ENCODE results near the gene GFI1B. TPM values are rescaled to one million over a fixed set of nuclear protein-coding genes. Genes with fewer than 3 reads are reported as not detected.
"Not testable (repeated sequence)": the region's sequence is repeated elsewhere in the genome, so short reads cannot be mapped to it uniquely, and the experiment has no call there.

GFI1B gene
- total RNA-seq, 1 experiment from 2014 or later = 0.77 TPM

DNA sequence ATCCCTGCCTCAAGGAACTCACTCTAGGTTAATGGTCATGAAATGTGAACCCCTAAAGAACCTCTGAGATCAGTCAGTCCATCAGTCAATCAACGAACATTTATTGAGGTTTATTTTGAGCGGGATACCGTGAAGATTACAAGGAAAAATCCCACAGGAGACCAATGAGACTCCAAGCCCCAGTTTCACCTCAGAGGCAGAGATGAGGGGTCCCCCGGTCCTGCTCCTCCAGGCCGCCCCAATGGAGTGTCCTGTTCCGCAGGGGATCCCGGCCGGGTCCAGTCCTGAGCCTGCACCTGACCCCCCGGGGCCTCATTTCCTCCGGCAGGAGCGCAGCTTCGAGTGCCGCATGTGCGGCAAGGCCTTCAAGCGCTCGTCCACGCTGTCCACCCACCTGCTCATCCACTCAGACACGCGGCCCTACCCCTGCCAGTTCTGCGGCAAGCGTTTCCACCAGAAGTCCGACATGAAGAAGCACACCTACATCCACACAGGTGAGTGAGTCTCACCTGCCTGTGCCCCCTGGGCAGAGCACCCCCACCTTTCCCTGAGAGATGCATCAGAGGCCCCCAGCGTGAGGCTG lies 11.0 kb downstream of the GFI1B start:
- Mint-ChIP-seq H3K27me3 (ENCODE audit: low read depth) (peaks cover 3% of the 10 kb centered on the region; the same call in 1 of the 2 replicates), H3K27ac (no peak overlapping the region), H3K9me3 (peaks cover 5% of the 10 kb centered on the region), H3K4me3 (no peak overlapping the region), H3K4me1 (peaks cover 29% of the 10 kb centered on the region), H3K36me3 (no peaks in the 10 kb centered on the region)
- TF ChIP-seq, protein P1, sequence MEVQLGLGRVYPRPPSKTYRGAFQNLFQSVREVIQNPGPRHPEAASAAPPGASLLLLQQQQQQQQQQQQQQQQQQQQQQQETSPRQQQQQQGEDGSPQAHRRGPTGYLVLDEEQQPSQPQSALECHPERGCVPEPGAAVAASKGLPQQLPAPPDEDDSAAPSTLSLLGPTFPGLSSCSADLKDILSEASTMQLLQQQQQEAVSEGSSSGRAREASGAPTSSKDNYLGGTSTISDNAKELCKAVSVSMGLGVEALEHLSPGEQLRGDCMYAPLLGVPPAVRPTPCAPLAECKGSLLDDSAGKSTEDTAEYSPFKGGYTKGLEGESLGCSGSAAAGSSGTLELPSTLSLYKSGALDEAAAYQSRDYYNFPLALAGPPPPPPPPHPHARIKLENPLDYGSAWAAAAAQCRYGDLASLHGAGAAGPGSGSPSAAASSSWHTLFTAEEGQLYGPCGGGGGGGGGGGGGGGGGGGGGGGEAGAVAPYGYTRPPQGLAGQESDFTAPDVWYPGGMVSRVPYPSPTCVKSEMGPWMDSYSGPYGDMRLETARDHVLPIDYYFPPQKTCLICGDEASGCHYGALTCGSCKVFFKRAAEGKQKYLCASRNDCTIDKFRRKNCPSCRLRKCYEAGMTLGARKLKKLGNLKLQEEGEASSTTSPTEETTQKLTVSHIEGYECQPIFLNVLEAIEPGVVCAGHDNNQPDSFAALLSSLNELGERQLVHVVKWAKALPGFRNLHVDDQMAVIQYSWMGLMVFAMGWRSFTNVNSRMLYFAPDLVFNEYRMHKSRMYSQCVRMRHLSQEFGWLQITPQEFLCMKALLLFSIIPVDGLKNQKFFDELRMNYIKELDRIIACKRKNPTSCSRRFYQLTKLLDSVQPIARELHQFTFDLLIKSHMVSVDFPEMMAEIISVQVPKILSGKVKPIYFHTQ (CRISPR knock-in tag; IDR thresholded peaks at IDR 0.05) = no peak
- TF ChIP-seq CREM (CRISPR knock-in tag; IDR thresholded peaks at IDR 0.05) (no peak), RELA (CRISPR knock-in tag; IDR thresholded peaks at IDR 0.05; ENCODE audit: borderline replicate concordance) (no peak), MXD4 (CRISPR knock-in tag; IDR thresholded peaks at IDR 0.05; ENCODE audit: borderline replicate concordance) (no peak), ZNF121 (CRISPR knock-in tag; IDR thresholded peaks at IDR 0.05) (no peak)
- TF ChIP-seq, protein P2, sequence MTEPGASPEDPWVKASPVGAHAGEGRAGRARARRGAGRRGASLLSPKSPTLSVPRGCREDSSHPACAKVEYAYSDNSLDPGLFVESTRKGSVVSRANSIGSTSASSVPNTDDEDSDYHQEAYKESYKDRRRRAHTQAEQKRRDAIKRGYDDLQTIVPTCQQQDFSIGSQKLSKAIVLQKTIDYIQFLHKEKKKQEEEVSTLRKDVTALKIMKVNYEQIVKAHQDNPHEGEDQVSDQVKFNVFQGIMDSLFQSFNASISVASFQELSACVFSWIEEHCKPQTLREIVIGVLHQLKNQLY (CRISPR knock-in tag; IDR thresholded peaks at IDR 0.05) = no peak
- TF ChIP-seq, protein P3, sequence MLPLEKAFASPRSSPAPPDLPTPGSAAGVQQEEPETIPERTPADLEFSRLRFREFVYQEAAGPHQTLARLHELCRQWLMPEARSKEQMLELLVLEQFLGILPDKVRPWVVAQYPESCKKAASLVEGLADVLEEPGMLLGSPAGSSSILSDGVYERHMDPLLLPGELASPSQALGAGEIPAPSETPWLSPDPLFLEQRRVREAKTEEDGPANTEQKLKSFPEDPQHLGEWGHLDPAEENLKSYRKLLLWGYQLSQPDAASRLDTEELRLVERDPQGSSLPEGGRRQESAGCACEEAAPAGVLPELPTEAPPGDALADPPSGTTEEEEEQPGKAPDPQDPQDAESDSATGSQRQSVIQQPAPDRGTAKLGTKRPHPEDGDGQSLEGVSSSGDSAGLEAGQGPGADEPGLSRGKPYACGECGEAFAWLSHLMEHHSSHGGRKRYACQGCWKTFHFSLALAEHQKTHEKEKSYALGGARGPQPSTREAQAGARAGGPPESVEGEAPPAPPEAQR (CRISPR knock-in tag; IDR thresholded peaks at IDR 0.05) = no peak
- TF ChIP-seq, protein P4, sequence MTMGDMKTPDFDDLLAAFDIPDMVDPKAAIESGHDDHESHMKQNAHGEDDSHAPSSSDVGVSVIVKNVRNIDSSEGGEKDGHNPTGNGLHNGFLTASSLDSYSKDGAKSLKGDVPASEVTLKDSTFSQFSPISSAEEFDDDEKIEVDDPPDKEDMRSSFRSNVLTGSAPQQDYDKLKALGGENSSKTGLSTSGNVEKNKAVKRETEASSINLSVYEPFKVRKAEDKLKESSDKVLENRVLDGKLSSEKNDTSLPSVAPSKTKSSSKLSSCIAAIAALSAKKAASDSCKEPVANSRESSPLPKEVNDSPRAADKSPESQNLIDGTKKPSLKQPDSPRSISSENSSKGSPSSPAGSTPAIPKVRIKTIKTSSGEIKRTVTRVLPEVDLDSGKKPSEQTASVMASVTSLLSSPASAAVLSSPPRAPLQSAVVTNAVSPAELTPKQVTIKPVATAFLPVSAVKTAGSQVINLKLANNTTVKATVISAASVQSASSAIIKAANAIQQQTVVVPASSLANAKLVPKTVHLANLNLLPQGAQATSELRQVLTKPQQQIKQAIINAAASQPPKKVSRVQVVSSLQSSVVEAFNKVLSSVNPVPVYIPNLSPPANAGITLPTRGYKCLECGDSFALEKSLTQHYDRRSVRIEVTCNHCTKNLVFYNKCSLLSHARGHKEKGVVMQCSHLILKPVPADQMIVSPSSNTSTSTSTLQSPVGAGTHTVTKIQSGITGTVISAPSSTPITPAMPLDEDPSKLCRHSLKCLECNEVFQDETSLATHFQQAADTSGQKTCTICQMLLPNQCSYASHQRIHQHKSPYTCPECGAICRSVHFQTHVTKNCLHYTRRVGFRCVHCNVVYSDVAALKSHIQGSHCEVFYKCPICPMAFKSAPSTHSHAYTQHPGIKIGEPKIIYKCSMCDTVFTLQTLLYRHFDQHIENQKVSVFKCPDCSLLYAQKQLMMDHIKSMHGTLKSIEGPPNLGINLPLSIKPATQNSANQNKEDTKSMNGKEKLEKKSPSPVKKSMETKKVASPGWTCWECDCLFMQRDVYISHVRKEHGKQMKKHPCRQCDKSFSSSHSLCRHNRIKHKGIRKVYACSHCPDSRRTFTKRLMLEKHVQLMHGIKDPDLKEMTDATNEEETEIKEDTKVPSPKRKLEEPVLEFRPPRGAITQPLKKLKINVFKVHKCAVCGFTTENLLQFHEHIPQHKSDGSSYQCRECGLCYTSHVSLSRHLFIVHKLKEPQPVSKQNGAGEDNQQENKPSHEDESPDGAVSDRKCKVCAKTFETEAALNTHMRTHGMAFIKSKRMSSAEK (CRISPR knock-in tag; IDR thresholded peaks at IDR 0.05; ENCODE audit: borderline replicate concordance) = no peak
- no peak for ATAC-seq
- ChIA-PET POLR2A (no interaction called here), CTCF (interaction anchor here (1.2 kb wide), 1 partner anchor 199 kb away, joined by 3 read pairs; no protein-coding TSS in a partner anchor)
- no peak for DNase-seq (ENCODE audit: low spot score)

DNA sequence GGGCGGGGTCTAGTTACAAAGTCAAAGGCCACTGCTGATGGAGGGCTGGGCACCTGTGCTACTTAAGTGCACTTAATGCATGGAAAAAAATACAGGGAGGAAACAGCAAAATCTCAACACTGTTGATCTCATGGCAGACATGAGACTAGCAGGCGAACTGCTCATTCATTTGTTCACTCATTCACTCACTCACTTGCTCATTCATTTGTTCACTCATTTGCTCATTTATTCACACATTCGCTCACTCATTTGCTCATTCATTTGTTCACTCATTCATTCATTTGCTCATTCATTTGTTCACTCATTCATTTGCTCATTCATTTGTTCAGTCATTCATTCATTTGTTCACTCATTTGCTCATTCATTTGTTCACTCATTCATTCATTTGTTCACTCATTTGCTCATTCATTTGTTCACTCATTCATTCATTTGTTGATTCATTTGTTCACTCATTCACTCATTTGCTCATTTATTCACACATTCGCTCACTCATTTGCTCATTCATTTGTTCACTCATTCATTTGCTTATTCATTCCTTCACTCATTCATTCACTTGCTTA lies 11.6 kb downstream of the GFI1B start:
- POLR2A ChIA-PET; H3K4me3 Mint-ChIP-seq; H3K9me3 Mint-ChIP-seq; ATAC-seq; DNase-seq (ENCODE audit: low spot score); H3K27me3 Mint-ChIP-seq (ENCODE audit: low read depth); H3K36me3 Mint-ChIP-seq; H3K27ac Mint-ChIP-seq: not testable (repeated sequence)
- CTCF ChIA-PET = interaction anchor here (0.8 to 3.4 kb wide), 3 partner anchors 12 to 32 kb away, joined by 4 to 23 read pairs (median 5); partner anchors contain the start of gene GFI1B
- peaks cover 35% of the 10 kb centered on the region for H3K4me1 Mint-ChIP-seq

DNA sequence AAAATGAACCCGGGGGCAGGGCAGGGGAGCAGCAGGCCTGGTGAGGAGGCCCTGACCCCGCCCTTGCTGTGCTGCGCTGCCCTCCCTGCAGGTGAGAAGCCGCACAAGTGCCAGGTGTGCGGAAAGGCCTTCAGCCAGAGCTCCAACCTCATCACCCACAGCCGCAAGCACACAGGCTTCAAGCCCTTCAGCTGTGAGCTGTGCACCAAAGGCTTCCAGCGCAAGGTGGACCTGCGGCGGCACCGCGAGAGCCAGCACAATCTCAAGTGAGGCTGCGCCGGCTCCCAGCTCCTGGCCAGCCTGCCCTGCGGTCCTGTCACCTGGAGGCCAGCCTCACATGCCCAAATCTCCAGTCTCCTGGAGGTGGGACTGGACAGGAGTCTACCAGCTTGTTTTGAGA lies 12.3 kb downstream of the GFI1B start:
- no peak for ATAC-seq
- Mint-ChIP-seq H3K27me3 (ENCODE audit: low read depth) (peaks cover 3% of the 10 kb centered on the region; the same call in 1 of the 2 replicates), H3K27ac (no peak overlapping the region), H3K9me3 (peaks cover 5% of the 10 kb centered on the region), H3K36me3 (no peaks in the 10 kb centered on the region), H3K4me3 (no peak overlapping the region), H3K4me1 (peaks cover 37% of the 10 kb centered on the region)
- CTCF ChIA-PET = interaction anchor here (0.8 to 3.4 kb wide), 3 partner anchors 13 to 31 kb away, joined by 4 to 23 read pairs (median 5); partner anchors contain the start of gene GFI1B
- DNase-seq (ENCODE audit: low spot score) = no peak
- POLR2A ChIA-PET = no interaction called here
- TF ChIP-seq, protein P5, sequence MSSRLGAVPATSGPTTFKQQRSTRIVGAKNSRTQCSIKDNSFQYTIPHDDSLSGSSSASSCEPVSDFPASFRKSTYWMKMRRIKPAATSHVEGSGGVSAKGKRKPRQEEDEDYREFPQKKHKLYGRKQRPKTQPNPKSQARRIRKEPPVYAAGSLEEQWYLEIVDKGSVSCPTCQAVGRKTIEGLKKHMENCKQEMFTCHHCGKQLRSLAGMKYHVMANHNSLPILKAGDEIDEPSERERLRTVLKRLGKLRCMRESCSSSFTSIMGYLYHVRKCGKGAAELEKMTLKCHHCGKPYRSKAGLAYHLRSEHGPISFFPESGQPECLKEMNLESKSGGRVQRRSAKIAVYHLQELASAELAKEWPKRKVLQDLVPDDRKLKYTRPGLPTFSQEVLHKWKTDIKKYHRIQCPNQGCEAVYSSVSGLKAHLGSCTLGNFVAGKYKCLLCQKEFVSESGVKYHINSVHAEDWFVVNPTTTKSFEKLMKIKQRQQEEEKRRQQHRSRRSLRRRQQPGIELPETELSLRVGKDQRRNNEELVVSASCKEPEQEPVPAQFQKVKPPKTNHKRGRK (CRISPR knock-in tag; IDR thresholded peaks at IDR 0.05; ENCODE audit: borderline replicate concordance) = no peak
- no peak for TF ChIP-seq CBFB (CRISPR knock-in tag; IDR thresholded peaks at IDR 0.05; ENCODE audit: low read depth)
- no peak for TF ChIP-seq ZNF416 (CRISPR knock-in tag; IDR thresholded peaks at IDR 0.05)
- TF ChIP-seq TEAD1 (CRISPR knock-in tag; IDR thresholded peaks at IDR 0.05) = no peak
- TF ChIP-seq, protein P6, sequence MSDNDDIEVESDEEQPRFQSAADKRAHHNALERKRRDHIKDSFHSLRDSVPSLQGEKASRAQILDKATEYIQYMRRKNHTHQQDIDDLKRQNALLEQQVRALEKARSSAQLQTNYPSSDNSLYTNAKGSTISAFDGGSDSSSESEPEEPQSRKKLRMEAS (CRISPR knock-in tag; IDR thresholded peaks at IDR 0.05) = no peak
- TF ChIP-seq, protein P7, sequence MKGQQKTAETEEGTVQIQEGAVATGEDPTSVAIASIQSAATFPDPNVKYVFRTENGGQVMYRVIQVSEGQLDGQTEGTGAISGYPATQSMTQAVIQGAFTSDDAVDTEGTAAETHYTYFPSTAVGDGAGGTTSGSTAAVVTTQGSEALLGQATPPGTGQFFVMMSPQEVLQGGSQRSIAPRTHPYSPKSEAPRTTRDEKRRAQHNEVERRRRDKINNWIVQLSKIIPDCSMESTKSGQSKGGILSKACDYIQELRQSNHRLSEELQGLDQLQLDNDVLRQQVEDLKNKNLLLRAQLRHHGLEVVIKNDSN (CRISPR knock-in tag; IDR thresholded peaks at IDR 0.05) = no peak
- TF ChIP-seq ELF4 (CRISPR knock-in tag; IDR thresholded peaks at IDR 0.05; ENCODE audit: low read depth) = no peak
- TF ChIP-seq, protein P8, sequence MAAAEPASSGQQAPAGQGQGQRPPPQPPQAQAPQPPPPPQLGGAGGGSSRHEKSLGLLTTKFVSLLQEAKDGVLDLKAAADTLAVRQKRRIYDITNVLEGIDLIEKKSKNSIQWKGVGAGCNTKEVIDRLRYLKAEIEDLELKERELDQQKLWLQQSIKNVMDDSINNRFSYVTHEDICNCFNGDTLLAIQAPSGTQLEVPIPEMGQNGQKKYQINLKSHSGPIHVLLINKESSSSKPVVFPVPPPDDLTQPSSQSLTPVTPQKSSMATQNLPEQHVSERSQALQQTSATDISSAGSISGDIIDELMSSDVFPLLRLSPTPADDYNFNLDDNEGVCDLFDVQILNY (CRISPR knock-in tag; IDR thresholded peaks at IDR 0.05) = no peak

Measured in WTC11 (cell line).